Type B pancreatic cell (in vitro differentiated cells): ENCODE measurements around the gene WWTR1. TPM values are rescaled to one million over a fixed set of nuclear protein-coding genes. Genes with fewer than 3 reads are reported as not detected.

Experiments
- DNase-seq: peaks from one replicate; pipeline ENCODE4 v3.0.0; 2021; ENCODE audit warnings: mixed read lengths; ENCODE audit not compliant: unreplicated experiment; ENCODE audit errors: extremely low spot score
- H3K27ac Mint-ChIP-seq: 2 replicates; pipeline ENCODE4 v1.8.0; 2021; ENCODE audit warnings: mild to moderate bottlenecking, mixed read lengths
- H3K27me3 Mint-ChIP-seq: 2 replicates; pipeline ENCODE4 v1.8.0; 2021; ENCODE audit warnings: mixed read lengths
- H3K36me3 Mint-ChIP-seq: 2 replicates; pipeline ENCODE4 v1.8.0; 2021; ENCODE audit warnings: mixed read lengths
- H3K4me1 Mint-ChIP-seq: one replicate; pipeline ENCODE4 v1.8.0; 2021; ENCODE audit warnings: mixed read lengths; ENCODE audit not compliant: unreplicated experiment
- H3K4me3 Mint-ChIP-seq: 2 replicates; pipeline ENCODE4 v1.8.0; 2021; ENCODE audit warnings: mild to moderate bottlenecking, mixed read lengths
- H3K9me3 Mint-ChIP-seq: 2 replicates; pipeline ENCODE4 v1.8.0; 2021; ENCODE audit warnings: mixed read lengths
- total RNA-seq: library from RNA; stranded (reverse); gene quantifications from 2 replicates; pipeline ENCODE4 v1.2.1, GENCODE V29; 2021; ENCODE audit warnings: low replicate concordance
- TF ChIP-seq, protein P1 (sequence below): fragments of 200-600 bp; sonication (generic); conservative IDR thresholded peaks from 2 replicates; pipeline ENCODE4 v1.5.0; 2021; ENCODE audit warnings: antibody characterized with exemption, mild to moderate bottlenecking

The WWTR1 gene
- total RNA-seq, 1 donor from 2014 or later: 65.0 TPM

DNA sequence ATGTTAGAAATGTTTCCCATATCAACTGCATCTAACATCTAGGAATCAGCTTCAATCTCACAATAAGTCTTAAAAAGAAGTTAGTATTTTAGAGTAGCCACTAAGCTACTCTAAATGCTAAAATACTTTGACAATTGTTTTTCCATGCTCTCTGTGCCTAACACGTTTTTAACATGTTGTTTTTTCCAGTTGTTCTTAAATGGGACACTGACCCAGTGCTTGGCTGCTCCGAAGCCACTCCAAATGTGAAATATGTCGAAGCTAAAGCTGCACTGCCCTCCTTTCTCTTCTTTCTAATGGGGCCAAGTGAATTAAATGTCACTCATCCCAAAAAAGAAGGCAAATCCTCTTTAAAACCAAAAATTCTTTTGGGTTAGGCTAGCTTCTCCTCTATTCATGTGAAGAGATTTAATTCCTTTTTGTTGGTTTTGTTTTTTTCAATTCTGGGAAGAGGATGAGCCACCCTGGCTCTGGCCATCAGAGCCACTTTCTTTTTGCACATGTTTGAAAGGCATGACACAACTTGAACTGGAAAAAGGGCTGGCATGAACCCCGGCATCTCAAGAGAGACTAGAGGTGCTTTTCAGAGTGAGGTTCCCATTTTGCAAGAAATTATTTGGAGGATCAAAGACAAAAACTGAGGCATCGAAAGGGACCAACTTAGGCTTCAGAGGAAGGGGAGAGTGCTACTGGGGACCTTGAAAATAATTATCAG lies 73.7 kb downstream of the WWTR1 start:
- Mint-ChIP-seq H3K36me3 (peaks cover 5% of the 10 kb centered on the region), H3K27ac (no peak overlapping the region), H3K4me1 (peaks cover 59% of the 10 kb centered on the region), H3K4me3 (no peak overlapping the region), H3K9me3 (no peaks in the 10 kb centered on the region), H3K27me3 (no peaks in the 10 kb centered on the region)
- TF ChIP-seq, protein P1, sequence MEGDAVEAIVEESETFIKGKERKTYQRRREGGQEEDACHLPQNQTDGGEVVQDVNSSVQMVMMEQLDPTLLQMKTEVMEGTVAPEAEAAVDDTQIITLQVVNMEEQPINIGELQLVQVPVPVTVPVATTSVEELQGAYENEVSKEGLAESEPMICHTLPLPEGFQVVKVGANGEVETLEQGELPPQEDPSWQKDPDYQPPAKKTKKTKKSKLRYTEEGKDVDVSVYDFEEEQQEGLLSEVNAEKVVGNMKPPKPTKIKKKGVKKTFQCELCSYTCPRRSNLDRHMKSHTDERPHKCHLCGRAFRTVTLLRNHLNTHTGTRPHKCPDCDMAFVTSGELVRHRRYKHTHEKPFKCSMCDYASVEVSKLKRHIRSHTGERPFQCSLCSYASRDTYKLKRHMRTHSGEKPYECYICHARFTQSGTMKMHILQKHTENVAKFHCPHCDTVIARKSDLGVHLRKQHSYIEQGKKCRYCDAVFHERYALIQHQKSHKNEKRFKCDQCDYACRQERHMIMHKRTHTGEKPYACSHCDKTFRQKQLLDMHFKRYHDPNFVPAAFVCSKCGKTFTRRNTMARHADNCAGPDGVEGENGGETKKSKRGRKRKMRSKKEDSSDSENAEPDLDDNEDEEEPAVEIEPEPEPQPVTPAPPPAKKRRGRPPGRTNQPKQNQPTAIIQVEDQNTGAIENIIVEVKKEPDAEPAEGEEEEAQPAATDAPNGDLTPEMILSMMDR: no peak
- DNase-seq: no peak

DNA sequence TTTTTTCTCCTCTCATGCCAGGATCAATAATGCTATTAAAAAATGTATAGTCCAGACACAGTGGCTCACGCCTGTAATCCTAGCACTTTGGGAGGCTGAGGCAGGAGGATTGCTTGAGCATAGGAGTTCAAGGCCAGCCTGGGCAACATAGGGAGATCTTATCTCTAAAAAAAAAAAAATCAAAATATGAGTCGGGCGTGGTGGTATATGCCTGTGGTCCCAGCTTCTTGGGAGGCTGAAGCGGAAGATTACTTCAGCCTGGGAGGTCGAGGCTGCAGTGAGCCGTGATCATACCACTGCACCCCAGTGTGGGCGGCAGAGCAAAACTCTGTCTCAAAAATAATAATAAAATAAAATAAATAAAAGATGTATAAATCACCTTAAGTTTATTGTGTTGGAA lies 75.4 kb downstream of the WWTR1 start:
- TF ChIP-seq, protein P1: no peak
- no peak for DNase-seq
- Mint-ChIP-seq H3K9me3 (no peaks in the 10 kb centered on the region), H3K4me1 (peaks cover 55% of the 10 kb centered on the region), H3K27ac (no peak overlapping the region), H3K4me3 (no peak overlapping the region), H3K36me3 (peaks cover 5% of the 10 kb centered on the region), H3K27me3 (no peaks in the 10 kb centered on the region)

DNA sequence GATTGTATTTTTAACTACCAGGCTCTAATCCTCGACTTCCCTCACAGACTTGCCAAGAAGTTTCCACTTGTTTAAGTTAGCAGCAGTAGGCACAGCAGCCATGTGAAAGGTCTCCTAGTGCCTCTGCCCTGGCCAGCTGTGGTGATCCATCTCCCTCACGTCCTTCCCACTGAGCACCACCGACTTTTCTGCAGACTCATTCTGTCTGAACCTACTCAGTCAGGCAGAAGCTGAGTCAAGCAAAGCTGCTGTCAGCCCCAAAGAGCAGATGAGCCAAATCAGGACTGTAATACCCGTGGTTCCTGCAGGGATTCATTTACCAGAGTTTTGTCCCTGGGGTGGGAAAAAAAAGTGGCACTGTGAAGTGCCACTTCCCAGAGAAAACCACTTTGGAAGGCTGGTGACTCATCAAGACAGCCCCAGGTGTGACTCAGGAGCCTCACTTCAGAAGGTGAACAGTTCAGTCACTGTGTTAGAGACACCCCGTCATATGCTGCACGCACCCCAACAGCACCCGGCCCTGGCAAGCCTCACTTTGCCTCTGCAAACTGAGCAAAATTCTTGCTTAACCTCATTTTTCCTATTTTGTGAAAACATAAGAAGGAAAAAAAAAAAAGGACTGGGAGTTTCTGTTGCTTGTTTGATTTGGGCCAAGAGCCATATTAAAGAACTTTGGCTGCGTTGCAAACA lies 76.0 kb downstream of the WWTR1 start:
- TF ChIP-seq, protein P1: no peak
- peaks cover 5% of the 10 kb centered on the region for H3K36me3 Mint-ChIP-seq
- DNase-seq: no peak
- peak overlapping the region; percentile 25 for H3K4me3 Mint-ChIP-seq
- H3K4me1 Mint-ChIP-seq: peaks cover 49% of the 10 kb centered on the region
- peak overlapping the region; percentile 30 for H3K27ac Mint-ChIP-seq
- H3K9me3 Mint-ChIP-seq: no peaks in the 10 kb centered on the region
- no peaks in the 10 kb centered on the region for H3K27me3 Mint-ChIP-seq

DNA sequence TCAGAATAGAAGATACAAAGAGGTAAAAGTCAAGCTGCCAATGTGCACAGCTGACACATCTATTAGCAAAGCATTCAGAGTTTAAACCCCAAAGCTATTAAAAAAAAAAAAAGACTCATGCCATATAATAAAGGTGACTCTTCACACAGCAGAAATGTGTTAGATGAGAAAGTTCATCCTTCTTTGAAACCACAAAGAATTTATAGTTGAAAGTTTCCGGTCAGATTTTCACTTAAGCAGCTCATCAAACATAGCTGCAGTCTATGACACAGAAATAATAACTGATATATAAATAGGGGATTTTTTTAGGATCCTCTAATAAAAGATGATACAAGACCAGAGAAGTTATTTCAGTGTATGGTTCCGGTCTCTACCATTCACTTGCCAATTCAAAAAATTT lies 76.6 kb downstream of the WWTR1 start:
- Mint-ChIP-seq H3K4me1 (peaks cover 50% of the 10 kb centered on the region), H3K4me3 (no peak overlapping the region), H3K27me3 (no peaks in the 10 kb centered on the region), H3K36me3 (peaks cover 5% of the 10 kb centered on the region), H3K9me3 (no peaks in the 10 kb centered on the region), H3K27ac (no peak overlapping the region)
- no peak for DNase-seq
- TF ChIP-seq, protein P1: no peak

DNA sequence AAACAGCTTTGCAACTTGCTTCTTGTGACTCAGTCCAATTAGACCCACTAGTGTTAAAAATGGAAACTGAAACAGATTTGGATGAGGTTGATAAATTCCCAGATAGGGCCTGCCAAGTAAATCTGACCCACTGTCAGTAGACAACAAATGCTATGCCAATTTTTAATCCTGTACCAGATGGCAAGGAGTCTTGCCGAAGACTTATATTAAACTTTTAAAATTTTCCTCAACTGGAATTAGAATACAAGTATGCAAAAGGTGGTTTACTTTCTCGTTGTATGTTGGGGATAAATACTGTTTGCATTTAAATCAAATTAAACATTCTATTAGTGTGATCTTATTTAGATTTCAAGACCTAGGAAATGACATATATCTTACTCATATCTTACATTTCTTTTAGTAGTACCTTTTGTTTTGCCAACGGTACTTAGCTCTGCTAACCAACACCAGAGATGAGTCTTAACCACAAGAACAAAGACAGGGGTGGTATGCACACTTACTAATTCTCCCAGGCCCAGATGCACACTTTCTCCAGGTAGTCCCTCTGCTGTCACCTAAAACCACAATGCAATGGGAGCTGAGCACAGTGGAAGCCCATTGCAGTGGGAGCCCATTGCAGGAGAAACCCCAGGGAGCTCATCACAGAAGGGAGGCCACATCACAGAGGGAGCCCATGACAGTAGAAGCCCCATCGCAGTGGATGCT lies 77.8 kb downstream of the WWTR1 start:
- no peaks in the 10 kb centered on the region for H3K27me3 Mint-ChIP-seq
- no peak overlapping the region for H3K4me3 Mint-ChIP-seq
- DNase-seq: no peak
- H3K9me3 Mint-ChIP-seq: no peaks in the 10 kb centered on the region
- peaks cover 62% of the 10 kb centered on the region for H3K4me1 Mint-ChIP-seq
- H3K27ac Mint-ChIP-seq: no peak overlapping the region
- peaks cover 7% of the 10 kb centered on the region for H3K36me3 Mint-ChIP-seq
- TF ChIP-seq, protein P1: no peak
